ENCODE results near the gene GPR101.

DNA sequence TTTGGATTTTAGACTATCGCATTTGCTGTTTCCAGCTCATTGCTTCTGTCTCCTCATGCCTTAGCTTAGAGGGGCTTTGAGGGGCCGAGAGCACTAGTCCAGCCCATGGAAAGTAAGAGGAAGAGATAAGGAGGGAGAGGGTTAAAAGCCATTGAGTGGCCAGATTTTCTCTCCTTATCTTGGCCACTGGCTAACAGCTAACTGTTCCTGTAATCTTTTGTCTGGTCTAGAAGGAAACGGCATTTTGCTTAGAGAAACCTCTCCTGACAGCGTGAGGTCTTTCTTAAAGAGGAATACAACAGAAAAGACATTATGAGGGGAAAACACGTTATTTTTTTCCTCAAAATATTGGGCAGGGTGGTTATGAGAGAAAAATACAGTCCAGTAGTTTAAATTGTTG, 7.9 kb downstream of the GPR101 start:
- TF ChIP-seq, protein P1, sequence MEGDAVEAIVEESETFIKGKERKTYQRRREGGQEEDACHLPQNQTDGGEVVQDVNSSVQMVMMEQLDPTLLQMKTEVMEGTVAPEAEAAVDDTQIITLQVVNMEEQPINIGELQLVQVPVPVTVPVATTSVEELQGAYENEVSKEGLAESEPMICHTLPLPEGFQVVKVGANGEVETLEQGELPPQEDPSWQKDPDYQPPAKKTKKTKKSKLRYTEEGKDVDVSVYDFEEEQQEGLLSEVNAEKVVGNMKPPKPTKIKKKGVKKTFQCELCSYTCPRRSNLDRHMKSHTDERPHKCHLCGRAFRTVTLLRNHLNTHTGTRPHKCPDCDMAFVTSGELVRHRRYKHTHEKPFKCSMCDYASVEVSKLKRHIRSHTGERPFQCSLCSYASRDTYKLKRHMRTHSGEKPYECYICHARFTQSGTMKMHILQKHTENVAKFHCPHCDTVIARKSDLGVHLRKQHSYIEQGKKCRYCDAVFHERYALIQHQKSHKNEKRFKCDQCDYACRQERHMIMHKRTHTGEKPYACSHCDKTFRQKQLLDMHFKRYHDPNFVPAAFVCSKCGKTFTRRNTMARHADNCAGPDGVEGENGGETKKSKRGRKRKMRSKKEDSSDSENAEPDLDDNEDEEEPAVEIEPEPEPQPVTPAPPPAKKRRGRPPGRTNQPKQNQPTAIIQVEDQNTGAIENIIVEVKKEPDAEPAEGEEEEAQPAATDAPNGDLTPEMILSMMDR (conservative IDR thresholded peaks at IDR 0.05), result no peak
- no peak for TF ChIP-seq ZFX (IDR thresholded peaks at IDR 0.05)

Measured in C4-2B (cell line).